Stomach (tissue), 9 donors: Measurements from ENCODE around the gene GJD4. TPM values are rescaled to one million over a fixed set of nuclear protein-coding genes. Genes with fewer than 3 reads are reported as not detected.
A peak's percentile ranks its signal among the peaks of the same experiment; 100 is the strongest.

Experiments used
- DNase-seq, 2 donors: peaks; one replicate each; pipeline versions ENCODE4 v3.0.0 to v3.0.0-alpha.2; 2013 to 2019
- H3K27ac ChIP-seq, 5 donors: fragments of 200-600 bp in 4 of 5; sonication (generic) in 4 of 5; one replicate each; pipeline ENCODE4 v1.5.1; 2013 to 2019; ENCODE audit warnings: mild to moderate bottlenecking in 1 of 5, moderate library complexity in 1 of 5
- H3K27me3 ChIP-seq, 3 donors: fragments of 200-600 bp; sonication (generic); one replicate each; pipeline ENCODE4 v1.5.1; 2017 to 2019; ENCODE audit warnings: mixed run types in 1 of 3
- H3K36me3 ChIP-seq, 4 donors: fragments of 200-600 bp; sonication (generic); 1 replicate in 3 of 4; 2 replicates in 1 of 4; pipeline ENCODE4 v1.5.1; 2016 to 2019
- H3K4me1 ChIP-seq, 4 donors: fragments of 200-600 bp; sonication (generic); one replicate each; pipeline ENCODE4 v1.5.1; 2016 to 2019
- H3K4me3 ChIP-seq, 4 donors: fragments of 200-600 bp; sonication (generic) in 3 of 4; one replicate each; pipeline ENCODE4 v1.5.1; 2016 to 2019; ENCODE audit warnings: mild to moderate bottlenecking in 1 of 4
- H3K9me3 ChIP-seq, 4 donors: fragments of 200-600 bp; sonication (generic); one replicate each; pipeline ENCODE4 v1.5.1; 2016 to 2019
- CTCF ChIP-seq, 7 experiments: fragments of 450-650 bp in 4 of 7; fragments of 200-600 bp in 3 of 7; sonication (generic) in 3 of 7; IDR thresholded peaks; one replicate each; pipeline ENCODE4 v1.5.1; 2016 to 2019; ENCODE audit warnings: antibody characterized with exemption in 7 of 7, control low read depth in 2 of 7, mild to moderate bottlenecking in 1 of 7
- EP300 ChIP-seq: sonication (generic); formaldehyde crosslinking; IDR thresholded peaks from one replicate; pipeline ENCODE4 v1.6.1; 2017; ENCODE audit warnings: antibody characterized with exemption
- POLR2A ChIP-seq, 4 donors: fragments of 450-650 bp; IDR thresholded peaks; one replicate each; pipeline ENCODE4 v1.6.1; 2016; ENCODE audit warnings: antibody characterized with exemption in 4 of 4, control low read depth in 2 of 4, mild to moderate bottlenecking in 1 of 4, moderate library complexity in 1 of 4
- POLR2AphosphoS5 ChIP-seq, 3 donors: sonication (generic); formaldehyde crosslinking; IDR thresholded peaks; one replicate each; pipeline ENCODE4 v1.6.1; 2016; ENCODE audit warnings: antibody characterized with exemption in 3 of 3
- WGBS, 5 donors: extraction: QIAGEN DNeasy Blood & Tissue Kit in 3 of 5; methylation state at CpG; one replicate each; pipeline versions ENCODE4 v1.1.5 to v1.1.7; 2013 to 2018; 5-methylcytosine and 5-hydroxymethylcytosine counted together
- intact Hi-C: fragments of 100-400 bp; cut with DNase I; formaldehyde crosslinking; loops from one replicate; pipeline ENCODE4 v1.15.1; 2023; ENCODE audit warnings: low total_unique reads
- polyA plus RNA-seq, 3 donors: library from polyadenylated mRNA; stranded (reverse); fragments of 200-250 nt; gene quantifications; one replicate each; pipeline ENCODE4 v1.2.3, GENCODE V29; 2013
- total RNA-seq, 5 donors: library from RNA; depleted of rRNA; stranded (reverse); fragments of >200 nt; gene quantifications; one replicate each; pipeline versions ENCODE4 v1.1.0 to v1.2.3, GENCODE V29; 2014 to 2016
- donor health status: healthy with polysubstance abuse.
- donor health status: Bipolar disorder and iron deficiency.
- donor health status: healthy.

GJD4 gene
- total and polyA plus RNA-seq, 8 donors: not detected

- H3K27me3 ChIP-seq: peaks cover 0 to 4% (median 0%) of the 10 kb centered on the region in 3 donors
- H3K9me3 ChIP-seq: peaks cover 0 to 7% (median 4%) of the 10 kb centered on the region in 4 donors
- peaks cover 0 to 6% (median 0%) of the 10 kb centered on the region in 4 donors for H3K4me1 ChIP-seq
- no peak overlapping the region for H3K27ac ChIP-seq
- peak in 1 of 2 donors; percentile 64 for DNase-seq
- no peak for TF ChIP-seq POLR2A (IDR thresholded peaks at IDR 0.05)
- no peak for TF ChIP-seq CTCF (IDR thresholded peaks at IDR 0.05)
- TF ChIP-seq POLR2AphosphoS5 (IDR thresholded peaks at IDR 0.05): no peak
- TF ChIP-seq EP300: no peak
- intact Hi-C loops: no loop called here
- no peak overlapping the region for H3K4me3 ChIP-seq
- H3K36me3 ChIP-seq: no peaks in the 10 kb centered on the region
- WGBS, 5 donors: 23 to 43% (median 32%) methylated on average over 8 of the region's 8 CpGs
These were observed 19.1 kb upstream of the GJD4 start for GRCh38 chr10:35585903-35586535.

- Histone ChIP-seq H3K27ac (no peak overlapping the region), H3K27me3 (peaks cover 0 to 4% (median 0%) of the 10 kb centered on the region in 3 donors), H3K9me3 (peaks cover 0 to 7% (median 4%) of the 10 kb centered on the region in 4 donors), H3K36me3 (no peaks in the 10 kb centered on the region), H3K4me3 (no peak overlapping the region), H3K4me1 (peaks cover 0 to 6% (median 0%) of the 10 kb centered on the region in 4 donors)
- TF ChIP-seq POLR2A (IDR thresholded peaks at IDR 0.05): no peak
- TF ChIP-seq CTCF (IDR thresholded peaks at IDR 0.05): no peak
- TF ChIP-seq EP300: no peak
- TF ChIP-seq POLR2AphosphoS5 (IDR thresholded peaks at IDR 0.05): no peak
- intact Hi-C loops: no loop called here
- DNase-seq: no peak
These were observed 16.3 kb upstream of the GJD4 start for GRCh38 chr10:35588836-35589235.

DNA sequence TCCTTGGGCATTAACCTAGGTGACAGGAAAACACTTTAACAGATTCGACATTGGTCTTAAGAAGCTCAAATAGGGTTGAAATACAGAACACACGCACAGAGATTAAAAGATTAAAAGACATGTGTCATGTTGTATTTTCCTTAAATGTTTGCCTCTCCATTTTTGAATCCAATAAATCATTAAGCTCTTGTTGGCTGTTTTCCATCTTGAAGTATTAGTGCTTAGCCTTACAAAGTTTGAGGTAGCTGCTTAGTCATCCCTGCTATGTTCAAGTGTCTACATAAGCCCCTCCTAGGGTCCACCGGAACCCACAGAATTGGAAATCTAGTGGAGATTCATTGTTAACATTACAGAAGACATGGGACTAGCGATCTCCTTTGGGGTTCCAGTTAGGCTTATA lies 12.7 kb upstream of the GJD4 start:
- intact Hi-C loops: no loop called here
- H3K27ac ChIP-seq: no peak overlapping the region
- no peak for DNase-seq
- 79 to 85% (median 85%) methylated on average over 4 of the region's 4 CpGs for WGBS, 5 donors
- peaks cover 0 to 7% (median 4%) of the 10 kb centered on the region in 4 donors for H3K9me3 ChIP-seq
- H3K4me3 ChIP-seq: no peak overlapping the region
- H3K36me3 ChIP-seq: no peaks in the 10 kb centered on the region
- no peak for TF ChIP-seq POLR2AphosphoS5 (IDR thresholded peaks at IDR 0.05)
- TF ChIP-seq CTCF (IDR thresholded peaks at IDR 0.05): no peak
- TF ChIP-seq EP300: no peak
- TF ChIP-seq POLR2A (IDR thresholded peaks at IDR 0.05): no peak
- no peaks in the 10 kb centered on the region for H3K4me1 ChIP-seq
- H3K27me3 ChIP-seq: peaks cover 0 to 4% (median 0%) of the 10 kb centered on the region in 3 donors

GRCh38 chr10:35594115-35595079 lies 10.7 kb upstream of the GJD4 start:
- Histone ChIP-seq H3K4me3 (no peak overlapping the region), H3K27me3 (peaks cover 0 to 4% (median 0%) of the 10 kb centered on the region in 3 donors), H3K36me3 (no peaks in the 10 kb centered on the region), H3K27ac (no peak overlapping the region), H3K4me1 (no peaks in the 10 kb centered on the region), H3K9me3 (peaks cover 0 to 7% (median 4%) of the 10 kb centered on the region in 4 donors)
- intact Hi-C loops: no loop called here
- no peak for DNase-seq
- 64 to 67% (median 65%) methylated on average over 12 to 14 of the region's 14 CpGs for WGBS, 5 donors
- TF ChIP-seq EP300 (no peak), POLR2A (IDR thresholded peaks at IDR 0.05) (no peak), CTCF (IDR thresholded peaks at IDR 0.05) (no peak), POLR2AphosphoS5 (IDR thresholded peaks at IDR 0.05) (no peak)
